HEK293 (cell line): ENCODE measurements around the gene DNAJC6.

Experiments used
- CTCF ChIA-PET: fragments of 350-600 bp; formaldehyde crosslinking; extraction: SDS; loops from one replicate; lab custom pipeline; 2021; ENCODE audit warnings: antibody characterized with exemption; lab: Yijun Ruan, JAX
- POLR2A ChIA-PET: fragments of 300-600 bp; formaldehyde crosslinking; extraction: SDS; loops from one replicate; lab custom pipeline; 2020; ENCODE audit warnings: antibody characterized with exemption, inconsistent platforms; lab: Yijun Ruan, JAX
- H3K27ac ChIP-seq: fragments of 200-500 bp; sonication (Bioruptor generic); 2 replicates; pipeline ENCODE4 v1.5.1; 2014; ENCODE audit warnings: low read depth, low read length, control low read depth, inconsistent platforms; ENCODE audit errors: extremely low read depth
- H3K36me3 ChIP-seq, 2 experiments: fragments of 200-500 bp in 1 of 2; sonication (Bioruptor generic) in 1 of 2; 1 replicate in 1 of 2; 2 replicates in 1 of 2; pipeline ENCODE4 v1.5.1; 2014 to 2017; ENCODE audit warnings: inconsistent platforms in 2 of 2, low read length in 2 of 2; ENCODE audit not compliant: control insufficient read depth in 2 of 2, insufficient read depth in 1 of 2
- H3K4me1 ChIP-seq: fragments of 200-500 bp; sonication (Bioruptor generic); 2 replicates; pipeline ENCODE4 v1.5.1; 2014; ENCODE audit warnings: mild to moderate bottlenecking, low read length, inconsistent platforms; ENCODE audit not compliant: control insufficient read depth, insufficient read depth
- H3K4me3 ChIP-seq: 2 replicates; pipeline ENCODE4 v1.5.1; 2011; ENCODE audit warnings: low read depth, mild to moderate bottlenecking, control low read depth, low read length, moderate library complexity
- H3K9me3 ChIP-seq: fragments of 200-500 bp; sonication (Bioruptor generic); 2 replicates; pipeline ENCODE4 v1.5.1; 2014; ENCODE audit warnings: low read depth, low read length, inconsistent platforms; ENCODE audit not compliant: control insufficient read depth, insufficient read depth
- RBAK ChIP-seq: fragments of 450-650 bp; formaldehyde crosslinking; IDR thresholded peaks from 2 replicates; pipeline ENCODE4 v1.5.1; 2016; ENCODE audit warnings: missing biosample characterization, missing genetic modification characterization
- SP3 ChIP-seq: fragments of 450-650 bp; formaldehyde crosslinking; IDR thresholded peaks from 2 replicates; pipeline ENCODE4 v1.5.1; 2016; ENCODE audit warnings: missing biosample characterization, missing genetic modification characterization
- ZBTB21 ChIP-seq: fragments of 450-650 bp; formaldehyde crosslinking; IDR thresholded peaks from 2 replicates; pipeline ENCODE4 v1.5.1; 2017; ENCODE audit warnings: missing biosample characterization, missing genetic modification characterization
- ZNF239 ChIP-seq: fragments of 450-650 bp; formaldehyde crosslinking; IDR thresholded peaks from 2 replicates; pipeline ENCODE4 v1.5.1; 2016; ENCODE audit warnings: missing biosample characterization, missing genetic modification characterization
- ZNF280D ChIP-seq: fragments of 450-650 bp; formaldehyde crosslinking; IDR thresholded peaks from 2 replicates; pipeline ENCODE4 v1.5.1; 2016; ENCODE audit warnings: missing biosample characterization, missing genetic modification characterization
- ZNF366 ChIP-seq: fragments of 450-650 bp; formaldehyde crosslinking; conservative IDR thresholded peaks from 2 replicates; pipeline ENCODE4 v1.5.1; 2016; ENCODE audit warnings: missing biosample characterization, missing genetic modification characterization
- ZNF670 ChIP-seq: fragments of 450-650 bp; formaldehyde crosslinking; IDR thresholded peaks from 2 replicates; pipeline ENCODE4 v1.5.1; 2016; ENCODE audit warnings: missing biosample characterization, missing genetic modification characterization, low read depth
- TF ChIP-seq, protein P1 (sequence below): fragments of 450-650 bp; formaldehyde crosslinking; IDR thresholded peaks from 2 replicates; pipeline ENCODE4 v1.5.1; 2016; ENCODE audit warnings: missing biosample characterization, missing genetic modification characterization
- TF ChIP-seq, protein P2 (sequence below): fragments of 450-650 bp; formaldehyde crosslinking; IDR thresholded peaks from 2 replicates; pipeline ENCODE4 v1.5.1; 2016; ENCODE audit warnings: missing biosample characterization, missing genetic modification characterization
- TF ChIP-seq, protein P3 (sequence below): fragments of 450-650 bp; formaldehyde crosslinking; IDR thresholded peaks from 2 replicates; pipeline ENCODE4 v1.5.1; 2016; ENCODE audit warnings: missing biosample characterization, missing genetic modification characterization, borderline replicate concordance

The DNAJC6 gene

GRCh38 chr1:65393347-65393746 is 84.0 kb downstream of the DNAJC6 start:
- Histone ChIP-seq H3K27ac (no peak overlapping the region), H3K36me3 (peaks cover 0 to 71% of the 10 kb centered on the region in 2 experiments; a peak in 1 of 3 replicates), H3K9me3 (no peaks in the 10 kb centered on the region), H3K4me1 (no peaks in the 10 kb centered on the region)
- POLR2A ChIA-PET: no interaction called here
- no peak for TF ChIP-seq ZNF670 (tag by site-specific recombination)
- no peak for TF ChIP-seq ZNF366 (tag by site-specific recombination)
- no peak for TF ChIP-seq ZNF239 (tag by site-specific recombination)
- TF ChIP-seq, protein P1, sequence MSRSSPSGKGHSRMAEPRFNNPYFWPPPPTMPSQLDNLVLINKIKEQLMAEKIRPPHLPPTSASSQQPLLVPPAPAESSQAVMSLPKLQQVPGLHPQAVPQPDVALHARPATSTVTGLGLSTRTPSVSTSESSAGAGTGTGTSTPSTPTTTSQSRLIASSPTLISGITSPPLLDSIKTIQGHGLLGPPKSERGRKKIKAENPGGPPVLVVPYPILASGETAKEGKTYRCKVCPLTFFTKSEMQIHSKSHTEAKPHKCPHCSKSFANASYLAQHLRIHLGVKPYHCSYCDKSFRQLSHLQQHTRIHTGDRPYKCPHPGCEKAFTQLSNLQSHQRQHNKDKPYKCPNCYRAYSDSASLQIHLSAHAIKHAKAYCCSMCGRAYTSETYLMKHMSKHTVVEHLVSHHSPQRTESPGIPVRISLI (tag by site-specific recombination): no peak
- TF ChIP-seq, all 188 proteins: peak for 0
- CTCF ChIA-PET: interaction anchor here (1.2 kb wide), 1 partner anchor 8 kb away, joined by 3 read pairs; no protein-coding TSS in a partner anchor
- no peak overlapping the region for H3K4me3 ChIP-seq

GRCh38 chr1:65393928-65394327 is 84.6 kb downstream of the DNAJC6 start:
- ChIA-PET CTCF (interaction anchor here (1.2 kb wide), 1 partner anchor 7 kb away, joined by 3 read pairs; no protein-coding TSS in a partner anchor), POLR2A (no interaction called here)
- H3K4me1 ChIP-seq: no peaks in the 10 kb centered on the region
- H3K36me3 ChIP-seq: peaks cover 0 to 71% of the 10 kb centered on the region in 2 experiments; a peak in 1 of 3 replicates
- TF ChIP-seq SP3 (tag by site-specific recombination) (no peak), RBAK (tag by site-specific recombination) (no peak), ZNF280D (tag by site-specific recombination) (no peak), ZBTB21 (tag by site-specific recombination) (no peak)
- TF ChIP-seq, protein P2, sequence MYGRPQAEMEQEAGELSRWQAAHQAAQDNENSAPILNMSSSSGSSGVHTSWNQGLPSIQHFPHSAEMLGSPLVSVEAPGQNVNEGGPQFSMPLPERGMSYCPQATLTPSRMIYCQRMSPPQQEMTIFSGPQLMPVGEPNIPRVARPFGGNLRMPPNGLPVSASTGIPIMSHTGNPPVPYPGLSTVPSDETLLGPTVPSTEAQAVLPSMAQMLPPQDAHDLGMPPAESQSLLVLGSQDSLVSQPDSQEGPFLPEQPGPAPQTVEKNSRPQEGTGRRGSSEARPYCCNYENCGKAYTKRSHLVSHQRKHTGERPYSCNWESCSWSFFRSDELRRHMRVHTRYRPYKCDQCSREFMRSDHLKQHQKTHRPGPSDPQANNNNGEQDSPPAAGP: no peak
- TF ChIP-seq, protein P3, sequence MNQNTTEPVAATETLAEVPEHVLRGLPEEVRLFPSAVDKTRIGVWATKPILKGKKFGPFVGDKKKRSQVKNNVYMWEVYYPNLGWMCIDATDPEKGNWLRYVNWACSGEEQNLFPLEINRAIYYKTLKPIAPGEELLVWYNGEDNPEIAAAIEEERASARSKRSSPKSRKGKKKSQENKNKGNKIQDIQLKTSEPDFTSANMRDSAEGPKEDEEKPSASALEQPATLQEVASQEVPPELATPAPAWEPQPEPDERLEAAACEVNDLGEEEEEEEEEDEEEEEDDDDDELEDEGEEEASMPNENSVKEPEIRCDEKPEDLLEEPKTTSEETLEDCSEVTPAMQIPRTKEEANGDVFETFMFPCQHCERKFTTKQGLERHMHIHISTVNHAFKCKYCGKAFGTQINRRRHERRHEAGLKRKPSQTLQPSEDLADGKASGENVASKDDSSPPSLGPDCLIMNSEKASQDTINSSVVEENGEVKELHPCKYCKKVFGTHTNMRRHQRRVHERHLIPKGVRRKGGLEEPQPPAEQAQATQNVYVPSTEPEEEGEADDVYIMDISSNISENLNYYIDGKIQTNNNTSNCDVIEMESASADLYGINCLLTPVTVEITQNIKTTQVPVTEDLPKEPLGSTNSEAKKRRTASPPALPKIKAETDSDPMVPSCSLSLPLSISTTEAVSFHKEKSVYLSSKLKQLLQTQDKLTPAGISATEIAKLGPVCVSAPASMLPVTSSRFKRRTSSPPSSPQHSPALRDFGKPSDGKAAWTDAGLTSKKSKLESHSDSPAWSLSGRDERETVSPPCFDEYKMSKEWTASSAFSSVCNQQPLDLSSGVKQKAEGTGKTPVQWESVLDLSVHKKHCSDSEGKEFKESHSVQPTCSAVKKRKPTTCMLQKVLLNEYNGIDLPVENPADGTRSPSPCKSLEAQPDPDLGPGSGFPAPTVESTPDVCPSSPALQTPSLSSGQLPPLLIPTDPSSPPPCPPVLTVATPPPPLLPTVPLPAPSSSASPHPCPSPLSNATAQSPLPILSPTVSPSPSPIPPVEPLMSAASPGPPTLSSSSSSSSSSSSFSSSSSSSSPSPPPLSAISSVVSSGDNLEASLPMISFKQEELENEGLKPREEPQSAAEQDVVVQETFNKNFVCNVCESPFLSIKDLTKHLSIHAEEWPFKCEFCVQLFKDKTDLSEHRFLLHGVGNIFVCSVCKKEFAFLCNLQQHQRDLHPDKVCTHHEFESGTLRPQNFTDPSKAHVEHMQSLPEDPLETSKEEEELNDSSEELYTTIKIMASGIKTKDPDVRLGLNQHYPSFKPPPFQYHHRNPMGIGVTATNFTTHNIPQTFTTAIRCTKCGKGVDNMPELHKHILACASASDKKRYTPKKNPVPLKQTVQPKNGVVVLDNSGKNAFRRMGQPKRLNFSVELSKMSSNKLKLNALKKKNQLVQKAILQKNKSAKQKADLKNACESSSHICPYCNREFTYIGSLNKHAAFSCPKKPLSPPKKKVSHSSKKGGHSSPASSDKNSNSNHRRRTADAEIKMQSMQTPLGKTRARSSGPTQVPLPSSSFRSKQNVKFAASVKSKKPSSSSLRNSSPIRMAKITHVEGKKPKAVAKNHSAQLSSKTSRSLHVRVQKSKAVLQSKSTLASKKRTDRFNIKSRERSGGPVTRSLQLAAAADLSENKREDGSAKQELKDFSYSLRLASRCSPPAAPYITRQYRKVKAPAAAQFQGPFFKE: no peak
- no peaks in the 10 kb centered on the region for H3K9me3 ChIP-seq
- H3K27ac ChIP-seq: no peak overlapping the region
- no peak overlapping the region for H3K4me3 ChIP-seq
